Activated T-cell treated with anti-CD3 and anti-CD28 coated beads for 24 hours (primary cell): ENCODE data around the gene PNMA8C.
"Not testable (repeated sequence)": the region's sequence is repeated elsewhere in the genome, so short reads cannot be mapped to it uniquely, and the experiment has no call there.

Experiments used
- DNase-seq: peaks from one replicate; pipeline ENCODE4 v3.0.0-alpha.2; 2020; ENCODE audit warnings: low read depth

Gene PNMA8C

GRCh38 chr19:46447006-46447405, 18.3 kb upstream of the PNMA8C start:
- DNase-seq, result no peak

GRCh38 chr19:46446021-46446420, 17.3 kb upstream of the PNMA8C start:
- DNase-seq, result no peak

DNA sequence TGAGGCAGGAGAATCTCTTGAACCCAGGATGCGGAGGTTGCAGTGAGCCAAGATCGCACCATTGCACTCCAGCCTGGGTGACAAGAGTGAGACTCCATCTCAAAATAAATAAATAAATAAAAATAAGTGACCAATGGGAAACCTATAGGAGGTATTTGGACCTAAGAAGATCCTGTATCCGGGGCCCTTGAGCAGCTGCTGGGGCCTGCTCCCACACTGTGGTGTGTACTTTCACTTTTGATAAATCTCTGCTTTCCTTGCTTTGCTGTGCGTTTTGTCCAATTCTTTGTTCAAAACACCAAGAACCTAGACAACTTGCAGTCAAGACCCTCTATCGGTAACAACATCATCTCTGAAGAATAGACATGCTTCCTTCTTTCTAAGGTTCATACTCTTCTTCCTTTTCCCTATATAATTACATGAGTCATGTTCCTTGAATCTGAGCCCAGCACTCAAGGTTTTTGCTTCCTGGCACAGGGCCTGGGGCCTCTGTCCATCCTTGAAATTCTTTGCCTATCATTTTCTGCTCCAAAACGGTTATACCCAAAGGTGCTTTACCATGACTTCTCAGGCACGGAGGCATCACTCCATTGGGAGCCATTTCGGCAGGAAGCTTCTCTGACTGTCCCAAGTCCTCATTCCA, 14.2 kb upstream of the PNMA8C start:
- no peak for DNase-seq

DNA sequence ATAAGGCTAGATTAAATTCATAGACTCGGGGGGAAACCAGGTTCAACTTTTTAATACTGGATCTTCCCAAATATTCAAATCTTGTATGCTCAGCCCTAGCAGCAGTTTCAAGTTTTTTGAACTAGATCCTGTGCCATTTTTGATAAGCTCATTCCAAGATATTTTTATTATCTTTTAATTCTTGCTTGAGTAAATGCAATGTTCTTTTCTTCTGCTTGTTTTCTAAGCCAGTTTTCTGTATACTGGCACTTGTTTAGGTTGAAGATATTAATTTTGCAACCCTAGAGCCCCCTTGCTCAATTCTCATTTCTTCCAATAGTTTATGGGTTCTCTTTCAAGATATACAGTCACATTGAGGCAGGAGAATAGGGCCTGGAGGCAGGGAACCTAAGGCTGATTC, 13.1 kb upstream of the PNMA8C start:
- no peak for DNase-seq

DNA sequence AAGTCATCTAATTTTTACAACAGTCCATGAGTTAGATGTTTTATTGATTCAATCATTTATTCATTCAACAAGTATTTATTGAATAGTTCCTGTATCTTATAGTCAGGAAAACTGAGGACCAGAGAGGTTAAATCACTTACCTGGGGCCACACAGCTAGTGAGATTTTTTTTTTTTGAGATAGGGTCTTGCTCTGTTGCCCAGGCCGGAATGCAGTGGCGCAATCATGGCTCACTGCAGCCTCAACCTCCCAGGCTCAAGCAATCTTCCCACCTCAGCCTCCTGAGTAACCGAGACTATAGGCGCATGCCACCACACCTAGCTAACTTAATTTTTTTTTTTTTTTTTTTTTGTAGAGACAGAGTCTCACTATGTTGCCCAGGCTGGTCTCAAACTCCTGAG, 7.0 kb upstream of the PNMA8C start:
- DNase-seq, result not testable (repeated sequence)

DNA sequence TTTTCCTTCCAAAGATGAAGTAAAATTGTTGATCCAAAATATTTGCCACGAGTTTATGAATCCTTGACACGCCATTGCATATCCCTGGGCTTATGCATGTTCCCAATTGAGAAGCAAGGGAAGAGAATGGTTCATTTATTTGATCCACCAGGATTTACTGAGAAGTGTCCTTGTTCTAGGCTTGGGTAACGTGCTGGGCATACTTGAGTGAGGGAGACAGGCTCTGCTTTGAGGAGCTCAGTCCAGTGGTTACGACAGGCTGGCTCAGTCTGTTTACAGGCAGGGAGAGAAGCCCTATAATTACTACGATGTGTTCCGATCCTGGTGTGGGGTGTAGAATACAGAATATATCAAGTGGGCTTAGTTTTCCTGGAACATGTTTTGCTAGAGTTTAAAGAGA, 6.3 kb upstream of the PNMA8C start:
- DNase-seq, result no peak

DNA sequence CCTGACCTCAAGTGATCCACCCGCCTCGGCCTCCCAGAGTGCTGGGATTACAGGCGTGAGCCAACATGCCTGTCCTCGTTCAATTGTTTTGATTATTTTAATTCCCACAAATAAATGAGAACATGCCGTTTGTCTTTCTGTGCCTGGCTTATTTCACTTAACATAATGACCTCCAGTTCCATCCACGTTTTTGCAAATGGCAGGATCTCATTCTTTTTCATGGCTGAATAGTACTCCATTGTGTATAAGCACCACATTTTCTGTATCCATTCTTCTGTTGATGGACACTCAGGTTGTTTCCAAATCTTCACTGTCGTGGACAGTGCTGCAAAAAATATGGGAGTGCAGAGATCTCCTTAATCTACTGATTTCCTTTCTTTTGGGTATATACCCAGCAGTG, 4.7 kb upstream of the PNMA8C start:
- not testable (repeated sequence) for DNase-seq

DNA sequence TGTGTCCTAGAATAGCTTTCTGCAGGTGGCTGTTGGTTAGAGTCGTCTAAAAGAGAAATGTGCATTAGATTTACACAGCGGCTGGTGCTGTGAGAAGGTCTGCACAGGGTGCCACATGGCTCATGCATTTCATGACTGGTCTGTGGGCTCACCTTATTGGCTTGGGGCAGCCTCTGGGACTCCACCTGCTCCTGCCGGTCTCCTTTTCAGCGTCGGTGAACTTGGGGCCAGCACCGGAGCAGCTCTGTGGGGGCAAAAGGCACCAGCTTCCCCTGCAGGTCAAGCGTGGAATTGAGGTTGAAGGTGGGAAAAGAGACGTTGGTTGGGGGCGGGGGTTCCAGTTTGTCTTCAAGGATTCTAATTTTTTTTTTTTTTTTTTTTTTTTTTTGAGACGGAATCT, 3.1 kb upstream of the PNMA8C start:
- no peak for DNase-seq

DNA sequence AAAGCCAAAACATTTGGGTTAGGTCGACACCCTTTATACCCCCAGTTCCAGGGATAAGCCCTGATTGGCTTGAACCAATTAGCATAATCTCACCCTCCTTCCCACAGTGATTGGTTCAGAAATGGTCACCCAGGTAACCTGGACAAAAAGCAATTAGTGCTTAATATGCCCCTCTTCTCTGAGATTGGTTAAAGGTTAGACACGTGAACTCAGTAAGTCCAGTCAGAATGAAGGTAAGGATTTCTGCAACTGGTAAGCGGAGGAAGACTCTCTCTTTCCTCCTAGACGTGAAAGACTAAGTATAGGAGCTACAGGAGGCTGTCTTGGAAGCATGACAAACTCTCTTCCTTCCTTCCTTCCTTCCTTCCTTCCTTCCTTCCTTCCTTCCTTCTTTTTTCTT, 1.3 kb upstream of the PNMA8C start:
- DNase-seq, result no peak

GRCh38 chr19:46427518-46428045, 1.2 kb downstream of the PNMA8C start:
- no peak for DNase-seq

DNA sequence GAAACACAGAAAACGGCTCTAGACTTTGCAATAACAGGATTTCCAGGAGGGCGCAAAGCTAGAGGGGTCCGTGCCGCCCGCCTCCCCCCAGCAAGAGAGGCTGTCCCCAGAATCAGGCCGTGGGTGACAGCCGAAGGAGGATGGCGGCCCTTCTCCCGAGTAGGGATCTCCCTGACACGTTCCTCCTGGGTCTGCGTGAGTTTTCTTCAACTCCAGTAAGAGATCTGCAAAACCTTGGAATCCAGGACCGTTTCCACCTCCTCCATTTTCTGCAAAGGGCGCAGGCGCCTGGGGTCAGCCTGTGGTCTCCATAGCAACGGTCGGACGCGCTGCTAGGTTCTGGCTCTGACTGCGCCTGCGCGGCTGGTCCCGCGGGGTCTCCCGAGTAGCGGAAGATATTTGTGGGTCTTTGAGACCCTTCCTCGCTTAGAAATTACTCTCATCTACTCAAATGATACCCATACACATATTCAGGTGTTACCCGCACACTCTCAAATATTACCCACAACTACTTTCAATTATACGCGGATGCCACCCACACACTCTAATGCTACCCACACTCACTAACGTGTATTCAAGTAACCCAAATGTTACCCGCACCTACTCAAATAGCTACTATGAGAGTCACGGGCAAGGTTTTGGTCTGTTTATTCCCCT, 2.1 kb downstream of the PNMA8C start:
- DNase-seq, result no peak

DNA sequence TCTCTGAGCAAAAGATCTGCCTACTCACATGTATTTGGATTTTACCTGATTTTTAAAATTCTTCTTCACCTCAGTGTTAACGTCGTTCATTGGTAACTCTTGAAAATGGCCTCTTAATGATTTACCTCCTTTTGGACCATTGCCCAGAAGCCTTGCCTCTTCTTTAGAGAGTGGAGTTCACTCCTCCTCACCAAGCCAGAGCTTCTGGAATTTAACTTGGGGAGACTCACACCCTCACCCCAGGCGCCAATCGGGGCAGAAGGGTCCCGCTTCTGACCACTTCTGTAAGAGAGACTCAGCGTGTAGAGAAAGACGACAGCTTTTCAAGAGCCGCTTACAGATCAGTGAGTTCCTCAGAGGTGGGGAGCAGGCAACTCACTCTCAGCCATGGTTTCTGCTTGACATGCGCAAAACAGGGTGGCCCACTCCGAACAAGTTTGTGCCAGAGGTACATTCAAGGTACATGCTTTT, 2.7 kb downstream of the PNMA8C start:
- no peak for DNase-seq

- DNase-seq, result no peak
These were observed 5.5 kb downstream of the PNMA8C start for GRCh38 chr19:46423188-46423587.

DNA sequence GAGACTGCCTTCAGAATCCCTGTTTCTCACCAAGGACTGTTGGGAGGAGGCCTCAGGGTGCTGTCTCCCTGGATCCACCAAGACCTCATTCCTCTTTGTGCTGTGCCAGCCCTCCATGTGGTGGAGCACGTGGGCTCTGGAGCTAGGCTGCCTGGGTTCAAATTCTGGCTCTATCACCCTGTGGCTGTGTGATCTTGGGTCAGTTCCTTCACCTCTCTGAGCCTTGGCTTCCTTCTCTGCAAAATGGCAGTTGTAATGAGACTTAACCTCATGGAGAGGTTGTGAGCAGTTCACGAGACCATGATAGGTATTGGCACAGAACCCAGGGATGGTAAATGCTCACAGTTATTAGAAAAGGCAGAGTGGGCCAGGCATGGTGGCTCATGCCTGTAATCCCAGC, 6.4 kb downstream of the PNMA8C start:
- no peak for DNase-seq

GRCh38 chr19:46420056-46420455, 8.7 kb downstream of the PNMA8C start:
- DNase-seq, result no peak

GRCh38 chr19:46415804-46416709, 12.7 kb downstream of the PNMA8C start:
- DNase-seq, result not testable (repeated sequence)

DNA sequence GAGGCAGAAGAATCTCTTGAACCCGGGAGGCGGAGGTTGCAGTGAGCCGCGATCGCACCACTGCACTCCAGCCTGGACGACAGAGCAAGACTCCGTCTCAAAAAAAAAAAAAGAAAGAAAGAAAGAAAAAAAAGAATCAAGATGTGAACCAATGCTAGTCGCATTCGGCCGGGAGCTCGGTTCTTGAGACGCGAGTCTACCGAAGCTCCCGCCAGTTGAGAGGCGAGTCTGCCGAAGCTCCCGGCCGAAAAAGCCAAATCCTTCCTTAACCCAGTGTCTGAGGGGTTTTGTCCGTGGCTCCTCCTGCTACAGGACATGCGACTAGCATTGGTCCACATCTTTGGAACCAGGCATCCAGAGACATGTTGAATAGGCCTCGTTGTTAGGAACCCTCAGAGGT, 13.8 kb downstream of the PNMA8C start:
- not testable (repeated sequence) for DNase-seq

GRCh38 chr19:46413262-46414031, 15.3 kb downstream of the PNMA8C start, which contains the start of gene CCDC8:
TSS of gene CCDC8 (minus strand) at chr19:46413564. CDS start at chr19:46412810, 754 bp downstream.
- no peak for DNase-seq

DNA sequence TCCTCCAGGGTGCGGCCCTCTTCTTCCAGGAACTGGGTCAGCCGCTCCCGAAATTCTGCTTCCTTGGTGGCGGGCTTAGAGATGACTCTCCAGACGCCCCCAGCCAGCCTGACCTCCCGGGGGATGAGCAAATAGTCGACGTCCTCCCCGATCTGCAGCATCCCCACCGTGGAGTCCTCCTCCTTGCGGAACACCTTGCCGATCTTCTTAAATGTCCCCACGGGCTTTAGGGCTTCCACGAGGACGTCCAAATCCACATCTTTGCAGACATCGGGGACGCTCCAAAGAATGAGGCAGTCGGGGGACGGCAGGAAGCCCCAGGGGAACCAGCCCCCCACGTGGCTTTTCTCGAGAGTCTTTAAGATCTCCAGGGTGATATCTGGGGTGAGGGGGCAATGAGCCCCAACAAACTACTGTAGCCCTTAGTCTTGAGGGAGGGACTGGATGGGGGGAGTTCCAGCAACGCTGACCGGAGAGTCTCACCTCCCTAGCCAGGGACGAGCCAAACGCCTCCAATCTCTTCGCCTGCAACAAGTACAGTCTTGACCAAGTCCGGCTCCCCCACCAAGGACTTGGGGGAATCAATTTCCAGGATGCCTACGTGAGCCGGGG, 16.0 kb downstream of the PNMA8C start:
- no peak for DNase-seq

- DNase-seq, result no peak
These were observed 16.6 kb downstream of the PNMA8C start for GRCh38 chr19:46411925-46412649.
